Measurements from ENCODE around the gene RPS29. TPM values are rescaled to one million over a fixed set of nuclear protein-coding genes. Genes with fewer than 3 reads are reported as not detected.

Gene RPS29
- total and polyA plus RNA-seq, 2 donors from 2014 or later, result 1,054 to 2,862 TPM

DNA sequence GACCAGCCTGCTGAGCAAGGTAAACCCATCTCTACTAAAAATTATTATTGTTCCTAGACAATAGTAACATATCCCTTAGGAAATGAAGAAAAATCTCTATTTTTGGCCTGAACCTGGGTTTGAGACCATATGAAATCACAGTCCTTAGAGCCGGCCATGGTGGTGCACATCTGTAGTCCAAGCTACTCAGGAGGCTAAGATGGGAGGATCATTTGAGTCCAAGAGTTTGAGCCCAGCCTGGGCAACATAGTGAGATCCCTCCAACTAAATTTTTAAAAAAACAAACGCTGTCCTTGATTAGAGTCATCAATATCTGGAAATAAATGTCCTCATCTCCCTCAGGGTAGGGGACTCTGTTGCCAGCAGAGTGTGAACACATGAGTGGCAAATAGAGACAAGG is 34.6 kb downstream of the RPS29 start:
- Histone ChIP-seq H3K27me3 (ENCODE audit: control insufficient read depth, insufficient read depth, low read length) (no peaks in the 10 kb centered on the region), H3K4me1 (ENCODE audit: control insufficient read depth in 2 of 3, insufficient read depth in 2 of 3, low read depth in 1 of 3, low read length in 3 of 3) (peaks cover 0 to 16% (median 6%) of the 10 kb centered on the region in 3 donors), H3K27ac (ENCODE audit: low read depth in 2 of 2, low read length in 2 of 2) (peak overlapping the region; percentile 52 to 61), H3K36me3 (ENCODE audit: control insufficient read depth in 2 of 3, insufficient read depth in 3 of 3, low read length in 3 of 3) (no peaks in the 10 kb centered on the region), H3K9me3 (ENCODE audit: control insufficient read depth in 2 of 3, insufficient read depth in 1 of 3, low read length in 3 of 3) (no peaks in the 10 kb centered on the region), H3K4me3 (ENCODE audit: low read length in 3 of 3) (no peak overlapping the region), H3K9ac (ENCODE audit: low read length in 3 of 3) (no peak overlapping the region)
- TF ChIP-seq, protein P1, sequence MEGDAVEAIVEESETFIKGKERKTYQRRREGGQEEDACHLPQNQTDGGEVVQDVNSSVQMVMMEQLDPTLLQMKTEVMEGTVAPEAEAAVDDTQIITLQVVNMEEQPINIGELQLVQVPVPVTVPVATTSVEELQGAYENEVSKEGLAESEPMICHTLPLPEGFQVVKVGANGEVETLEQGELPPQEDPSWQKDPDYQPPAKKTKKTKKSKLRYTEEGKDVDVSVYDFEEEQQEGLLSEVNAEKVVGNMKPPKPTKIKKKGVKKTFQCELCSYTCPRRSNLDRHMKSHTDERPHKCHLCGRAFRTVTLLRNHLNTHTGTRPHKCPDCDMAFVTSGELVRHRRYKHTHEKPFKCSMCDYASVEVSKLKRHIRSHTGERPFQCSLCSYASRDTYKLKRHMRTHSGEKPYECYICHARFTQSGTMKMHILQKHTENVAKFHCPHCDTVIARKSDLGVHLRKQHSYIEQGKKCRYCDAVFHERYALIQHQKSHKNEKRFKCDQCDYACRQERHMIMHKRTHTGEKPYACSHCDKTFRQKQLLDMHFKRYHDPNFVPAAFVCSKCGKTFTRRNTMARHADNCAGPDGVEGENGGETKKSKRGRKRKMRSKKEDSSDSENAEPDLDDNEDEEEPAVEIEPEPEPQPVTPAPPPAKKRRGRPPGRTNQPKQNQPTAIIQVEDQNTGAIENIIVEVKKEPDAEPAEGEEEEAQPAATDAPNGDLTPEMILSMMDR (IDR thresholded peaks at IDR 0.05; ENCODE audit: borderline replicate concordance, extremely low read depth, insufficient read depth), result no peak
- DNase-seq (no peak), FAIRE-seq (no peak)
- intact Hi-C loops (cut with DNase I), result no loop called here

DNA sequence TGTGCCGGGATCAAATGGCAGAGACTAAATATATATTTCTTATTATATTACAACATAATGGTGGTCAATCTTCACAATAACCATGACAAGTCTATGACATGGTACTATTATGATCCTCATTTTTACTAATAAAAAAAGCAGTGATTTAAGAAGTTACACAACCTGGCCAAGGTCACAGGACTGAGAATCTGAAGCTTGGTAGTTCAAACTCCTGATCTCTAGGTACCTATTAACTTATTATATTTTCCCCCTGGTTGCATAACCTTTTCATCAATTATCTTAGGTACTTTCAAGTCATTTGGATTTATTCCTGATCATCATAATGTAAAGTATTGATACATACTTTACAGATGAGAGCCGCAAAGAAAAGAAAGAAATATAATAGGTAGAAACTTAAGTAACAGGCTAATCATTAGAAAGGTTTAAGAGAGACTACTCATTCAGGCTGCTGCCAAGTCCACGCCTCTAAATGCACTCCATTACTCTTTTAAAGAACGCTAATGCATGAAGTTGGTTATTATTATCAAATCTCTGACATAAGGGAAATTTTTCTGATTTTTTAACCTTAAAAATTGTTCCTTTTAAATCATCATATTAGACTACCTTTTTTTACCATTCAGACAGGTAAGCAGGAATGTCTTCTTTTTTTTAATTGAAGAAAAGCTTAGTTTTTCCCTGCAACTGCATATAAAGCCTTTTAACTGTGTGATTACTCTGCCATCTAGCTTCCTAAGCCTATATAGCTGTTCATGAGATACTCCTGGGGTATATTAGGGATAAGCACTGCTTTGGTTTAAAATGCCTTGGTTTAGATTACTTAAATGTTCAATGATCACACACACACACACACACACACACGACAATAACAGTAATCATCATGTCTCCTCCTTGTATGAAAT is 35.6 kb downstream of the RPS29 start:
- peak; percentile 41 for FAIRE-seq

DNA sequence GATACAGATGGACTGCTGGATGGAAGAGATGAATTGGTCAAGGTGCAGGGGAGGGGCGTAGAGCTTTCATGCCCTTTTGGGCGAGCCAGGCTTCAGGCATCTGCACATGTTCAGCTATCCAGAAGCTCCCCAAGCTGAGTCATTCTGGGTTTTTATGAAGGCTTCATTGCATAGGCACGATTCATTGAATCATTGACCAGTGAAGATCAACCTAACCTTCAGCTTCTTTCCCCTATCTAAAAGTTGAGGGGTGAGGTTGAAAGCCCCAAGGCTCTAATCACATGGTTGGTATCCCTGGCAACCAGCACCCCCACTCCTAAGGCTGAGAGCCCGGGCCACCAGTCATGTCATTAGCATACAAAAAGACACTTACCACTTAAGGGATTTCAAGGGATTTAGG is 36.3 kb downstream of the RPS29 start:
- TF ChIP-seq, protein P1 (IDR thresholded peaks at IDR 0.05; ENCODE audit: borderline replicate concordance, extremely low read depth, insufficient read depth), result no peak

More for the DNA sequence above, 35.6 kb downstream of the RPS29 start:
- H3K36me3 ChIP-seq (ENCODE audit: control insufficient read depth in 2 of 3, insufficient read depth in 3 of 3, low read length in 3 of 3), result no peaks in the 10 kb centered on the region
- TF ChIP-seq, protein P1 (IDR thresholded peaks at IDR 0.05; ENCODE audit: borderline replicate concordance, extremely low read depth, insufficient read depth), result peak; percentile 26
- peak in 2 of 5 donors; percentile 34 to 49 for DNase-seq
- H3K27me3 ChIP-seq (ENCODE audit: control insufficient read depth, insufficient read depth, low read length), result no peaks in the 10 kb centered on the region
- intact Hi-C loops (cut with DNase I), result no loop called here
- peak overlapping the region; percentile 25 to 61 for H3K27ac ChIP-seq (ENCODE audit: low read depth in 2 of 2, low read length in 2 of 2)
- H3K4me3 ChIP-seq (ENCODE audit: low read length in 3 of 3), result peak overlapping the region in 2 of 3 donors; percentile 9 to 28
- peaks cover 0 to 16% (median 8%) of the 10 kb centered on the region in 3 donors for H3K4me1 ChIP-seq (ENCODE audit: control insufficient read depth in 2 of 3, insufficient read depth in 2 of 3, low read depth in 1 of 3, low read length in 3 of 3)
- H3K9ac ChIP-seq (ENCODE audit: low read length in 3 of 3), result peak overlapping the region in 1 of 3 donors; percentile 38
- H3K9me3 ChIP-seq (ENCODE audit: control insufficient read depth in 2 of 3, insufficient read depth in 1 of 3, low read length in 3 of 3), result no peaks in the 10 kb centered on the region

More for the DNA sequence above, 36.3 kb downstream of the RPS29 start:
- Histone ChIP-seq H3K9me3 (ENCODE audit: control insufficient read depth in 2 of 3, insufficient read depth in 1 of 3, low read length in 3 of 3) (no peaks in the 10 kb centered on the region), H3K4me1 (ENCODE audit: control insufficient read depth in 2 of 3, insufficient read depth in 2 of 3, low read depth in 1 of 3, low read length in 3 of 3) (peaks cover 0 to 16% (median 8%) of the 10 kb centered on the region in 3 donors), H3K36me3 (ENCODE audit: control insufficient read depth in 2 of 3, insufficient read depth in 3 of 3, low read length in 3 of 3) (no peaks in the 10 kb centered on the region), H3K27ac (ENCODE audit: low read depth in 2 of 2, low read length in 2 of 2) (peak overlapping the region; percentile 25 to 49), H3K27me3 (ENCODE audit: control insufficient read depth, insufficient read depth, low read length) (no peaks in the 10 kb centered on the region), H3K9ac (ENCODE audit: low read length in 3 of 3) (peak overlapping the region in 1 of 3 donors; percentile 4), H3K4me3 (ENCODE audit: low read length in 3 of 3) (peak overlapping the region in 1 of 3 donors; percentile 26)
- FAIRE-seq (no peak), DNase-seq (peak in 4 of 5 donors; percentile 36 to 49 (median 42))
- intact Hi-C loops (cut with DNase I), result no loop called here
